GM12873 (cell line): ENCODE measurements around the gene CCBE1.

Experiments
- TF ChIP-seq, protein P1 (sequence below): IDR thresholded peaks from 2 replicates; pipeline ENCODE4 v1.5.1; 2012; ENCODE audit warnings: low read depth, mild to moderate bottlenecking, moderate library complexity, low read length, control low read depth; ENCODE audit not compliant: insufficient read depth; ENCODE audit errors: missing control alignments

CCBE1 gene

GRCh38 chr18:59715445-59715844 lies 18.2 kb upstream of the CCBE1 start:
- TF ChIP-seq, protein P1, sequence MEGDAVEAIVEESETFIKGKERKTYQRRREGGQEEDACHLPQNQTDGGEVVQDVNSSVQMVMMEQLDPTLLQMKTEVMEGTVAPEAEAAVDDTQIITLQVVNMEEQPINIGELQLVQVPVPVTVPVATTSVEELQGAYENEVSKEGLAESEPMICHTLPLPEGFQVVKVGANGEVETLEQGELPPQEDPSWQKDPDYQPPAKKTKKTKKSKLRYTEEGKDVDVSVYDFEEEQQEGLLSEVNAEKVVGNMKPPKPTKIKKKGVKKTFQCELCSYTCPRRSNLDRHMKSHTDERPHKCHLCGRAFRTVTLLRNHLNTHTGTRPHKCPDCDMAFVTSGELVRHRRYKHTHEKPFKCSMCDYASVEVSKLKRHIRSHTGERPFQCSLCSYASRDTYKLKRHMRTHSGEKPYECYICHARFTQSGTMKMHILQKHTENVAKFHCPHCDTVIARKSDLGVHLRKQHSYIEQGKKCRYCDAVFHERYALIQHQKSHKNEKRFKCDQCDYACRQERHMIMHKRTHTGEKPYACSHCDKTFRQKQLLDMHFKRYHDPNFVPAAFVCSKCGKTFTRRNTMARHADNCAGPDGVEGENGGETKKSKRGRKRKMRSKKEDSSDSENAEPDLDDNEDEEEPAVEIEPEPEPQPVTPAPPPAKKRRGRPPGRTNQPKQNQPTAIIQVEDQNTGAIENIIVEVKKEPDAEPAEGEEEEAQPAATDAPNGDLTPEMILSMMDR = no peak

GRCh38 chr18:59712311-59712710 lies 15.1 kb upstream of the CCBE1 start:
- TF ChIP-seq, protein P1 = no peak

DNA sequence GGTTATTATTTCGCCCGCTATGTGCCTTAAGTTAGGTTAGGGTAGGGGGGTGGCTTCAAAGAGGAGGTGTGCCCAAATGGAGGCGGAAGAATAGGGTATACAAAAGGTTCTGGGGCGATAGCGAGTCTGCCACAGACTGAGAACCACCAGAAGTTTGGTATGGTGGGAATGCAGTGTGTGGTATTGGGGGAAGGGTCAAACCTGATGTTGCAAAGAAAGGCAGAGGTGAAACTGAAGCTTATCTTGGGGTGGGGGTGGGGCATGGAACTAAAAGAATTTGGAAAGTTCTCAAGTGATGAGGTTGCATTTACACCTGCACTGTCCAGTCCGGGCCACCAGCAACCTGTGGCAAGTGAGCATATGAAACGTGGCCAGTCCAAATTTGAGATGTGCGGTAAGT lies 11.8 kb upstream of the CCBE1 start:
- TF ChIP-seq, protein P1 = no peak

DNA sequence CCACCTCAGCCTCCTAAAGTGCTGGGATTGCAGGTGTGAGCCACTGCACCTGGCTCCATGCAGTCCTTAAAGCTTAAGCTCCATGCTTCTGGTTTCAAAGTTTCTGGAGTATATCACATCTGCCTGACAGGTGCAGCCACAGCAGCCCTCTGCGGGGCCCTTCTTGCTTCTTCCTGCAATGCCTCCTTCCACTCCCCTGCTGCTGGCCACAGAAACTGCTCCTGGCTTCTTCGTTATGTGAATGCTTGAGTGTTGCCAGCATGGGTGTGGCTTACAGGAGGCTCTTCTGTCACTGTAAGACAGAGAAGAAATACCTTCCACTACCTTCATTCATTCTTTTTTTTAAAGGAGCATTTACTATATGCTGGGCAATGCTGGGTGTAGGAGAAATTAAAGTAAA lies 10.1 kb upstream of the CCBE1 start:
- TF ChIP-seq, protein P1 = no peak

- TF ChIP-seq, protein P1 = no peak
Measured at GRCh38 chr18:59706499-59706898, 9.3 kb upstream of the CCBE1 start.

GRCh38 chr18:59705145-59705544 lies 7.9 kb upstream of the CCBE1 start:
- TF ChIP-seq, protein P1 = no peak

DNA sequence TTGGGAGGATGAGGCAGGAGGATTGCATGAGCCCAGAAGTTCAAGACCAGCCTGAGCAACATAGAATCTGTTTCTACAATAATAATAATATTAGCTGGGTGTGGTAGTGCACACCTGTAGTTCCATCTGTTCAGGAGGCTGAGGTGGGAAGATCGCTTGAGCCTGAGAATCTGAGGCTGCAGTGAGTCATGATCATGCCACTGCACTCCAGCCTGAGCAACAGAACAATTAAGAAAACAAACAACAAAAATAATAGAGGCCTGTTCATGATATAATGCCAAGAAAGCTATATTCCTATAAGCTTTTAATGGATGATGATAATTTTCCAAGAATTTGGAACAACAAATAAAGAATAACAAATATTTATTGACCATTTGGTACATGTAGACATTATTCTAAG lies 6.9 kb upstream of the CCBE1 start:
- TF ChIP-seq, protein P1 = no peak
